ENCODE results near the gene SP2.

SP2 gene

GRCh38 chr17:47895856-47896671 lies at the start of gene SP2:
Gene SP2, plus strand, starts transcription at chr17:47896236. Its CDS starts 51 bp downstream, at chr17:47896287.
- peak; percentile 100 for DNase-seq (ENCODE audit: low read depth)

- no peak for DNase-seq (ENCODE audit: low read depth)
Observed at GRCh38 chr17:47846716-47847340, 49.2 kb upstream of the SP2 start.

- DNase-seq (ENCODE audit: low read depth), result peak; percentile 25
Observed at GRCh38 chr17:47847341-47848197, 48.5 kb upstream of the SP2 start.

GRCh38 chr17:47848198-47848513 lies 47.9 kb upstream of the SP2 start:
- DNase-seq (ENCODE audit: low read depth), result no peak

- no peak for DNase-seq (ENCODE audit: low read depth)
Observed at GRCh38 chr17:47850373-47850691, 45.7 kb upstream of the SP2 start.

GRCh38 chr17:47850692-47851573 lies 45.1 kb upstream of the SP2 start, which contains the start of gene SP6:
Gene SP6, minus strand, starts transcription at chr17:47851163. Its CDS starts 2,734 bp downstream, at chr17:47848429.
- DNase-seq (ENCODE audit: low read depth), result peak; percentile 48

- DNase-seq (ENCODE audit: low read depth), result no peak
Observed at GRCh38 chr17:47851764-47852112, 44.3 kb upstream of the SP2 start.

GRCh38 chr17:47852113-47852949 lies 43.7 kb upstream of the SP2 start:
- DNase-seq (ENCODE audit: low read depth), result no peak

- no peak for DNase-seq (ENCODE audit: low read depth)
Observed at GRCh38 chr17:47853616-47854015, 42.4 kb upstream of the SP2 start.

GRCh38 chr17:47855737-47856136 lies 40.3 kb upstream of the SP2 start:
- DNase-seq (ENCODE audit: low read depth), result no peak

- DNase-seq (ENCODE audit: low read depth), result no peak
Observed at GRCh38 chr17:47856830-47857229, 39.2 kb upstream of the SP2 start.

GRCh38 chr17:47857551-47858455 lies 38.2 kb upstream of the SP2 start:
- no peak for DNase-seq (ENCODE audit: low read depth)

GRCh38 chr17:47860386-47860785 lies 35.6 kb upstream of the SP2 start:
- no peak for DNase-seq (ENCODE audit: low read depth)

GRCh38 chr17:47862621-47863440 lies 33.2 kb upstream of the SP2 start:
- peak; percentile 74 for DNase-seq (ENCODE audit: low read depth)

GRCh38 chr17:47864791-47865216 lies 31.2 kb upstream of the SP2 start:
- DNase-seq (ENCODE audit: low read depth), result no peak

GRCh38 chr17:47866941-47867340 lies 29.1 kb upstream of the SP2 start:
- DNase-seq (ENCODE audit: low read depth), result no peak

GRCh38 chr17:47867813-47868533 lies 28.1 kb upstream of the SP2 start:
- no peak for DNase-seq (ENCODE audit: low read depth)

- DNase-seq (ENCODE audit: low read depth), result no peak
Observed at GRCh38 chr17:47869114-47869513, 26.9 kb upstream of the SP2 start.

All from iris pigment epithelial cell (primary cell).